ENCODE measurements around the gene RPRD1A.
"Not testable (repeated sequence)": the region's sequence is repeated elsewhere in the genome, so short reads cannot be mapped to it uniquely, and the experiment has no call there.

RPRD1A gene

GRCh38 chr18:35982409-35983114, 84.8 kb downstream of the RPRD1A start:
- Mint-ChIP-seq H3K4me3 (no peak overlapping the region), H3K36me3 (ENCODE audit: low read depth) (peaks cover 48% of the 10 kb centered on the region), H3K27ac (no peak overlapping the region), H3K27me3 (no peaks in the 10 kb centered on the region), H3K9me3 (no peaks in the 10 kb centered on the region), H3K4me1 (no peaks in the 10 kb centered on the region)
- DNase-seq: no peak
- ATAC-seq: no peak

- ATAC-seq (no peak), DNase-seq (no peak)
- H3K27ac Mint-ChIP-seq: no peak overlapping the region
- H3K9me3 Mint-ChIP-seq: no peaks in the 10 kb centered on the region
- H3K36me3 Mint-ChIP-seq (ENCODE audit: low read depth): peaks cover 66% of the 10 kb centered on the region
- peaks cover 14% of the 10 kb centered on the region for H3K4me1 Mint-ChIP-seq
- no peaks in the 10 kb centered on the region for H3K27me3 Mint-ChIP-seq
- H3K4me3 Mint-ChIP-seq: no peak overlapping the region
Measured at GRCh38 chr18:35979112-35979511, 88.2 kb downstream of the RPRD1A start.

GRCh38 chr18:35974181-35974580, 93.2 kb downstream of the RPRD1A start:
- peak overlapping the region; percentile 83 for H3K27ac Mint-ChIP-seq
- no peaks in the 10 kb centered on the region for H3K9me3 Mint-ChIP-seq
- H3K27me3 Mint-ChIP-seq: no peaks in the 10 kb centered on the region
- ATAC-seq (no peak), DNase-seq (no peak)
- peak overlapping the region; percentile 99 for H3K4me3 Mint-ChIP-seq
- H3K36me3 Mint-ChIP-seq (ENCODE audit: low read depth): peaks cover 40% of the 10 kb centered on the region
- peaks cover 47% of the 10 kb centered on the region for H3K4me1 Mint-ChIP-seq

- Mint-ChIP-seq H3K27me3 (no peaks in the 10 kb centered on the region), H3K36me3 (ENCODE audit: low read depth) (peaks cover 36% of the 10 kb centered on the region), H3K4me1 (peaks cover 51% of the 10 kb centered on the region), H3K4me3 (peak overlapping the region; percentile 99), H3K27ac (peak overlapping the region; percentile 83), H3K9me3 (no peaks in the 10 kb centered on the region)
- DNase-seq (no peak), ATAC-seq (no peak)
Measured at GRCh38 chr18:35973650-35974049, 93.7 kb downstream of the RPRD1A start.

- H3K9me3 Mint-ChIP-seq: no peaks in the 10 kb centered on the region
Measured at GRCh38 chr18:35972197-35973000, 95.0 kb downstream of the RPRD1A start, which contains the start of gene RMP24. Gene RMP24, plus strand, starts transcription at chr18:35972679.

GRCh38 chr18:35971661-35972196, 95.6 kb downstream of the RPRD1A start:
- DNase-seq (peak; percentile 20), ATAC-seq (no peak)
- H3K4me1 Mint-ChIP-seq: peaks cover 55% of the 10 kb centered on the region
- peak overlapping the region; percentile 83 for H3K27ac Mint-ChIP-seq
- H3K4me3 Mint-ChIP-seq: peak overlapping the region; percentile 99
- H3K36me3 Mint-ChIP-seq (ENCODE audit: low read depth): peaks cover 20% of the 10 kb centered on the region
- H3K27me3 Mint-ChIP-seq: no peaks in the 10 kb centered on the region
- H3K9me3 Mint-ChIP-seq: no peaks in the 10 kb centered on the region

More at GRCh38 chr18:35972197-35973000, 95.0 kb downstream of the RPRD1A start, which contains the start of gene RMP24:
- H3K27me3 Mint-ChIP-seq: no peaks in the 10 kb centered on the region
- H3K27ac Mint-ChIP-seq: peak within 1 kb of the TSS; percentile 83
- peaks cover 24% of the 10 kb centered on the region for H3K36me3 Mint-ChIP-seq (ENCODE audit: low read depth)
- DNase-seq: peak; percentile 94
- H3K4me1 Mint-ChIP-seq: peaks cover 55% of the 10 kb centered on the region
- H3K4me3 Mint-ChIP-seq: peak within 1 kb of the TSS; percentile 99
- peak; percentile 90 for ATAC-seq

GRCh38 chr18:35969676-35970075, 97.7 kb downstream of the RPRD1A start:
- no peak for DNase-seq
- ATAC-seq: no peak
- peaks cover 8% of the 10 kb centered on the region for H3K36me3 Mint-ChIP-seq (ENCODE audit: low read depth)
- peaks cover 45% of the 10 kb centered on the region for H3K4me1 Mint-ChIP-seq
- H3K27me3 Mint-ChIP-seq: no peaks in the 10 kb centered on the region
- no peaks in the 10 kb centered on the region for H3K9me3 Mint-ChIP-seq
- peak overlapping the region; percentile 85 for H3K4me3 Mint-ChIP-seq
- H3K27ac Mint-ChIP-seq: peak overlapping the region; percentile 93

- H3K4me3 Mint-ChIP-seq: no peak overlapping the region
- ATAC-seq (no peak), DNase-seq (no peak)
- no peaks in the 10 kb centered on the region for H3K27me3 Mint-ChIP-seq
- H3K27ac Mint-ChIP-seq: no peak overlapping the region
- H3K36me3 Mint-ChIP-seq (ENCODE audit: low read depth): no peaks in the 10 kb centered on the region
- H3K9me3 Mint-ChIP-seq: no peaks in the 10 kb centered on the region
- peaks cover 34% of the 10 kb centered on the region for H3K4me1 Mint-ChIP-seq
Measured at GRCh38 chr18:35968278-35968880, 99.0 kb downstream of the RPRD1A start.

GRCh38 chr18:35967866-35968265, 99.5 kb downstream of the RPRD1A start:
- H3K9me3 Mint-ChIP-seq; H3K27me3 Mint-ChIP-seq; H3K4me3 Mint-ChIP-seq; ATAC-seq; DNase-seq; H3K36me3 Mint-ChIP-seq (ENCODE audit: low read depth); H3K27ac Mint-ChIP-seq: not testable (repeated sequence)
- peaks cover 28% of the 10 kb centered on the region for H3K4me1 Mint-ChIP-seq

- Mint-ChIP-seq H3K4me3 (no peak overlapping the region), H3K36me3 (ENCODE audit: low read depth) (no peaks in the 10 kb centered on the region), H3K27me3 (peaks cover 6% of the 10 kb centered on the region), H3K9me3 (no peaks in the 10 kb centered on the region), H3K27ac (peak overlapping the region; percentile 24), H3K4me1 (peaks cover 8% of the 10 kb centered on the region)
- DNase-seq (no peak), ATAC-seq (no peak)
Measured at GRCh38 chr18:35964319-35964718, 103.0 kb downstream of the RPRD1A start.

GRCh38 chr18:35962320-35962719, 105.0 kb downstream of the RPRD1A start:
- H3K4me1 Mint-ChIP-seq: no peaks in the 10 kb centered on the region
- H3K27me3 Mint-ChIP-seq: peaks cover 14% of the 10 kb centered on the region
- no peaks in the 10 kb centered on the region for H3K9me3 Mint-ChIP-seq
- H3K27ac Mint-ChIP-seq: no peak overlapping the region
- no peak for ATAC-seq
- no peak for DNase-seq
- no peak overlapping the region for H3K4me3 Mint-ChIP-seq
- H3K36me3 Mint-ChIP-seq (ENCODE audit: low read depth): no peaks in the 10 kb centered on the region

- no peak for DNase-seq
- no peak overlapping the region for H3K27ac Mint-ChIP-seq
- peaks cover 36% of the 10 kb centered on the region for H3K27me3 Mint-ChIP-seq
- H3K9me3 Mint-ChIP-seq: no peaks in the 10 kb centered on the region
- H3K4me1 Mint-ChIP-seq: no peaks in the 10 kb centered on the region
- H3K4me3 Mint-ChIP-seq: no peak overlapping the region
- no peak for ATAC-seq
- no peaks in the 10 kb centered on the region for H3K36me3 Mint-ChIP-seq (ENCODE audit: low read depth)
Measured at GRCh38 chr18:35956226-35956625, 111.1 kb downstream of the RPRD1A start.

- Mint-ChIP-seq H3K36me3 (ENCODE audit: low read depth) (no peaks in the 10 kb centered on the region), H3K4me1 (peaks cover 7% of the 10 kb centered on the region), H3K27ac (no peak overlapping the region), H3K9me3 (no peaks in the 10 kb centered on the region), H3K4me3 (no peak overlapping the region), H3K27me3 (peaks cover 45% of the 10 kb centered on the region)
- ATAC-seq: no peak
- no peak for DNase-seq
Measured at GRCh38 chr18:35953688-35954087, 113.7 kb downstream of the RPRD1A start.

- no peaks in the 10 kb centered on the region for H3K9me3 Mint-ChIP-seq
- H3K27ac Mint-ChIP-seq: no peak overlapping the region
- peaks cover 26% of the 10 kb centered on the region for H3K27me3 Mint-ChIP-seq
- DNase-seq: no peak
- H3K36me3 Mint-ChIP-seq (ENCODE audit: low read depth): no peaks in the 10 kb centered on the region
- no peak for ATAC-seq
- peak overlapping the region; percentile 77 for H3K4me3 Mint-ChIP-seq
- H3K4me1 Mint-ChIP-seq: peaks cover 7% of the 10 kb centered on the region
Measured at GRCh38 chr18:35950628-35950982, 116.8 kb downstream of the RPRD1A start.
